Muscle layer of colon (tissue), 2 donors: Measurements from ENCODE around the gene MSI2.

ENCODE experiments used
- H3K27ac ChIP-seq: one replicate; pipeline ENCODE4 v1.7.0; 2013; ENCODE audit warnings: low read depth, mild to moderate bottlenecking, low read length, moderate library complexity
- H3K27me3 ChIP-seq, 2 donors: one replicate each; pipeline ENCODE4 v1.7.0; 2013; ENCODE audit warnings: low read length in 2 of 2, mild to moderate bottlenecking in 2 of 2; ENCODE audit not compliant: insufficient read depth in 2 of 2, control insufficient read depth in 1 of 2
- H3K36me3 ChIP-seq: one replicate; pipeline ENCODE4 v1.7.0; 2013; ENCODE audit warnings: mild to moderate bottlenecking, low read length; ENCODE audit not compliant: insufficient read depth
- H3K4me1 ChIP-seq: one replicate; pipeline ENCODE4 v1.7.0; 2013; ENCODE audit warnings: mild to moderate bottlenecking, low read length; ENCODE audit not compliant: insufficient read depth
- H3K4me3 ChIP-seq, 2 donors: one replicate each; pipeline ENCODE4 v1.7.0; 2013; ENCODE audit warnings: low read length in 2 of 2, low read depth in 1 of 2, mild to moderate bottlenecking in 1 of 2, moderate library complexity in 1 of 2
- H3K9ac ChIP-seq: one replicate; pipeline ENCODE4 v1.7.0; 2013; ENCODE audit warnings: low read length
- H3K9me3 ChIP-seq: one replicate; pipeline ENCODE4 v1.7.0; 2013; ENCODE audit warnings: mild to moderate bottlenecking, low read length
- donor health status: abdominal sarcoma.
- donor health status: Adenocarcinoma of cecum.

Gene MSI2

DNA sequence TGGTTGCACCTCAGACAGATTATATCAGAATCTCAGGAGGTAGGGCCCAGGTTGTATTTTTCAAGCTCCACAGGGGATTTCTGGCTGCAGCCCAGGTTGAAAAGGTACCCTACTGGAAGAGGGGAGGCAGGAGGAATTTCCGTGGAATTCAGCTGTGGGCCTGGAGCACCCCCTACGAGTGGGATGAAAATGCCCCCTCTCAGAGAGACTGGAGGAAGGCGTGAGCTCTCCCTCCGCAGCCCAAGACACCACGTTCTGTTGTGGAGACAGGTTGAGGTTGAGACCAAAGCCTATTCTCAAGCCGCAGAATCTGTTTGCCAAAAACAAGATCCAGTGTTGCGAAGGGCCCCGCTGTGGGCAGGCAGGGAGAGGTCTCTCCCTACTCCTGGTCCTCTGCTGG, 386.7 kb downstream of the MSI2 start:
- H3K9ac ChIP-seq = no peak overlapping the region
- no peak overlapping the region for H3K27ac ChIP-seq
- H3K4me1 ChIP-seq = no peaks in the 10 kb centered on the region
- no peaks in the 10 kb centered on the region for H3K9me3 ChIP-seq
- H3K36me3 ChIP-seq = no peaks in the 10 kb centered on the region
- no peak overlapping the region for H3K4me3 ChIP-seq
- no peaks in the 10 kb centered on the region for H3K27me3 ChIP-seq

- H3K36me3 ChIP-seq = no peaks in the 10 kb centered on the region
- no peak overlapping the region for H3K4me3 ChIP-seq
- no peak overlapping the region for H3K9ac ChIP-seq
- no peaks in the 10 kb centered on the region for H3K4me1 ChIP-seq
- no peak overlapping the region for H3K27ac ChIP-seq
- H3K27me3 ChIP-seq = no peaks in the 10 kb centered on the region
- no peaks in the 10 kb centered on the region for H3K9me3 ChIP-seq
Measured at GRCh38 chr17:57644326-57644725, 388.0 kb downstream of the MSI2 start.

DNA sequence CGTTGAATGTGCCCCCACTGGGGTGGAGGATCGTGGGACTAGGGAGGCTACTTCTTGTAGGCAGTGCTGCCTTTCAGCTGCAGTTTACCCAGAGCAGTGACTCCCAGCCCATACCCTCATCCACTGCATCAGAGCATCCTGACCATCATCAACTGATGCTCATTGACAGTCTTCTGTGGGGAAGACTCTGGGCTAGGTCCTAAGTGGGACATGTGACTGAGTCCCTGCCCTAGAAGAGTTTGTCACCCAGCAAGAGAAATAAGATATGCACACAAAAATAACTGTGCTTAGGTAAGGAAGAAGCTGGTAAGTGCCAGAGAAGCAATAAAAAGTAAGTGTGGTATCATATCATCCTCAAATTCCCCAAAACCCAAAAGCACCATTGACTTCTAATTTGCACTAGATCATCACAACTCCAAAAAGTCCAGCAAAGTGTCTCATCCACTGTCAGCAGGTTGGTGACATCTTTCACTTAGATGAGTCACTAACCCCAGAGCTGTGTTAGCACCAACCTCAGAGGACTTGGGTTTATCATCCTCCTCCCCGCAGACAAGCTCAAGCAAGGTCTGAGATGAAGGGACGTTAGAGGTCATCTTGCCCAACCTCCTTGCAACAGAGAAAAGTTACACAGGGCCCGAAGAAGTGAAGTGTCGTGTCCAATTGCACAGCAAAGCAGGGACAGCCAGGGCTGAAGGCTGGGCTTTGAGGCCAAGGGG, 389.8 kb downstream of the MSI2 start:
- Histone ChIP-seq H3K27me3 (no peaks in the 10 kb centered on the region), H3K27ac (no peak overlapping the region), H3K9ac (no peak overlapping the region), H3K4me3 (no peak overlapping the region), H3K4me1 (no peaks in the 10 kb centered on the region), H3K9me3 (no peaks in the 10 kb centered on the region), H3K36me3 (no peaks in the 10 kb centered on the region)

GRCh38 chr17:57648720-57649119, 392.4 kb downstream of the MSI2 start:
- Histone ChIP-seq H3K4me3 (no peak overlapping the region), H3K9me3 (no peaks in the 10 kb centered on the region), H3K27ac (no peak overlapping the region), H3K9ac (no peak overlapping the region), H3K4me1 (no peaks in the 10 kb centered on the region), H3K27me3 (no peaks in the 10 kb centered on the region), H3K36me3 (no peaks in the 10 kb centered on the region)

DNA sequence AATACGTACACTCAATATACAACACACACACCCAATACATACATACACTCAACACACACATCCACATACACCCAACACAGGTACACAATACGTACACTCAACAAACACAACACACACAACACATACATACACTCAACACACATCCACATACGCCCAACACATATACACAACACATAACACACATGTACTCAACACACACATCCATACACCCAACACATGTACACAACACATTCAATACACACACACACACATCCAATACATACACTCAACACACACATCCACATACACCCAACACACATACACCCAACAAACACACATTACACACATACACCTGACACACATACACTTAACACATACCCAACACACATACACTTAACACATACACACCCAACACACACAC, 392.9 kb downstream of the MSI2 start:
- Histone ChIP-seq H3K27me3 (no peaks in the 10 kb centered on the region), H3K9ac (no peak overlapping the region), H3K36me3 (no peaks in the 10 kb centered on the region), H3K4me3 (no peak overlapping the region), H3K4me1 (no peaks in the 10 kb centered on the region), H3K27ac (no peak overlapping the region), H3K9me3 (no peaks in the 10 kb centered on the region)

GRCh38 chr17:57649731-57650484, 393.6 kb downstream of the MSI2 start:
- H3K27me3 ChIP-seq = no peaks in the 10 kb centered on the region
- no peaks in the 10 kb centered on the region for H3K9me3 ChIP-seq
- no peak overlapping the region for H3K27ac ChIP-seq
- no peak overlapping the region for H3K9ac ChIP-seq
- H3K4me1 ChIP-seq = no peaks in the 10 kb centered on the region
- no peak overlapping the region for H3K4me3 ChIP-seq
- no peaks in the 10 kb centered on the region for H3K36me3 ChIP-seq

DNA sequence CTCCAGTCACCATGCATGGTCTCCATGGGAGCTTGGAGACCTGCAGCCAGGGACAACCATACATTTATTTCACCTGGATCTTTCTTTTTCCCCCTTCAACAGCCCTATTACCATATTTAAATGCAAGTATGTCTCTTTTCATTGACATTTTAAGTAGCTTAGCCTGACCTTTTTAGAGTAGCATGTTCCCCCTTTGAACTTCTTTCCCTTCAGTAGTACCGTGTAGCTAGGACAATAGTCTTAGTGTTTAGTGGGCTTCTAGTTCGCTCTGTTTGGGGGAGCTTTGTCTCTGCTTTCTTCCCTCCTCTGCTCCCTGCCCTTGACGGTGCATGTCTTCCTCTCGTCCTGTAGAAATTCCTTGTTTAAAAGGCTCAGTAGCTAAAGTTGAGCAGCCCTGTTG, 394.2 kb downstream of the MSI2 start:
- Histone ChIP-seq H3K4me1 (no peaks in the 10 kb centered on the region), H3K4me3 (no peak overlapping the region), H3K9me3 (no peaks in the 10 kb centered on the region), H3K9ac (no peak overlapping the region), H3K27ac (no peak overlapping the region), H3K27me3 (no peaks in the 10 kb centered on the region), H3K36me3 (no peaks in the 10 kb centered on the region)

GRCh38 chr17:57651451-57651850, 395.1 kb downstream of the MSI2 start:
- Histone ChIP-seq H3K27me3 (no peaks in the 10 kb centered on the region), H3K9ac (no peak overlapping the region), H3K4me1 (no peaks in the 10 kb centered on the region), H3K4me3 (no peak overlapping the region), H3K27ac (no peak overlapping the region), H3K9me3 (no peaks in the 10 kb centered on the region), H3K36me3 (no peaks in the 10 kb centered on the region)

GRCh38 chr17:57651996-57652395, 395.7 kb downstream of the MSI2 start:
- Histone ChIP-seq H3K4me3 (no peak overlapping the region), H3K9ac (no peak overlapping the region), H3K27me3 (no peaks in the 10 kb centered on the region), H3K9me3 (no peaks in the 10 kb centered on the region), H3K4me1 (no peaks in the 10 kb centered on the region), H3K27ac (no peak overlapping the region), H3K36me3 (no peaks in the 10 kb centered on the region)

DNA sequence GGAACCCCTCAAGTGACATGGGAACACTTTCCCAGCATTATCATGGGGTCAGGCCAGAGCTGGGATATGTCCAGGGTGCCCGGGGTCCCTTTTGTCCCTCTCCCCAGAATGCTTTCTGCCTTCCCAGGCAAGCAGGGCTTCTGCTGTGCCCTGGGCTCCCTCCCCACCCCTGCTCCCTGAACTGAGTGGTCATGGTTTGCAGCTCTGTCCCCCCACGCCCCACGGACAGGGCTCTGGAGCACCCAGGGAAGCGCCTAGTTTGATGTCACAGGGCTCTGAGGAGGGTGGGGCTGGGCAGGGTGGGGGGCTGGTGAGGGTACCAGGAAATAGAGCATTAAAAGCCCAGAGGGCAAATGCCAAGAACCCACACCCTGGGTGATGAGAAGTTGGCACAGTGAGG, 396.5 kb downstream of the MSI2 start:
- Histone ChIP-seq H3K4me3 (no peak overlapping the region), H3K9me3 (no peaks in the 10 kb centered on the region), H3K36me3 (no peaks in the 10 kb centered on the region), H3K9ac (no peak overlapping the region), H3K4me1 (no peaks in the 10 kb centered on the region), H3K27me3 (no peaks in the 10 kb centered on the region), H3K27ac (no peak overlapping the region)

DNA sequence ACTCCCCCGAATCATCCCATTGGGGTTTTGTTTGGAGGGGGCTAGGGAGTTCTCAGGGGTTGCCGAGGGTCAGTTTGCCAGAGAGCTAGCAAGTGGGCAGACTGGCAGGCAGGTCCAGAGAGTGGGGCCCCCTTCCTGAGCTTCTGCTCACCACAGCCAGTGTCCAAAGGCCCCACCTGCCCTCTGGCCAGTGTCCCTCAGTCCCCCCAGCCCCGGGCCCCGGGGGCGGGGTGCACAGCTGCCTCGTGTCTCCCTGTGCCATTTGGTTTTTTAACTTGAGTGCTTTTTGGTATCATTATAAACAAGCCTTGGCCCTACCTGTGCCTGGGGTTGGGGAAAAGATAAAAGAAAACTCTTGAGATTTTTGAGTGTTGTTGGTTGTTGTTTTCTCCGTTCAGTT, 397.0 kb downstream of the MSI2 start:
- H3K9me3 ChIP-seq = no peaks in the 10 kb centered on the region
- no peaks in the 10 kb centered on the region for H3K36me3 ChIP-seq
- no peak overlapping the region for H3K4me3 ChIP-seq
- H3K27me3 ChIP-seq = no peaks in the 10 kb centered on the region
- no peaks in the 10 kb centered on the region for H3K4me1 ChIP-seq
- H3K9ac ChIP-seq = no peak overlapping the region
- H3K27ac ChIP-seq = no peak overlapping the region
